Measurements from ENCODE around the gene TRIM37. TPM values are rescaled to one million over a fixed set of nuclear protein-coding genes. Genes with fewer than 3 reads are reported as not detected.

Gene TRIM37
- total and polyA plus RNA-seq, 5 donors from 2014 or later, result 8.5 to 27.9 (median 11.4) TPM

DNA sequence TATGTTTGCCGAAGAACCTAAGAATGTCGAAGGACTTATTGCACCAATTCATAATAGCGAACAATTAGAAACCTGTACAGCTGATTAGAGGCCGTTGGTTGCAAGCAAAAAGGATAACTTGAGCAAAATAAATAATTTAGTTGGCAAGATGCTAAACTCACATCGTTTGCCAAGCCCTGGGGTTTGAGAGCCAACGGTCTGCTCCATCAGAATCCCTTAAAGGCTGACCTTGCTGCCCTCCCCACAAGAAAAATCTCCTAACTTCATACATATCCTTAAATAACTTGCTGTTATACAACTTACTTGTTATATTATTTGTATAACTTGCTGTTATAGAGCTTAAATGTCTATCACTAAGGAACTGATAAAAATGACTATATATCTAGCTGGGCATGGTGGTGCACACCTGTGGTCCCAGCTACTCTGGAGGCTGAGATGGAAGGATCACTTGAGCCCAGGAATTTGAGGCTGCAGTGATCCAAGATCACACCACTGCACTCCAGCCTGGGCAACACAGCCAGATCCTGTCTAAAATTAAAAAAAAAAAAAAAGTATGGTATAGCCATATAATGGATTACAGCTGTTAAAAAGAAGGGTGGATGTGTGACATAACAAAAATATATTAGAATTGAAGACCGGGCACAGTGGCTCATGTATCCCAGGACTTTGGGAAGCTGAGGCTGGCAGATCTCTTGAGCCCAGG, 1.9 kb upstream of the TRIM37 start:
- no peaks in the 10 kb centered on the region for H3K27me3 ChIP-seq (ENCODE audit: control insufficient read depth, insufficient read depth, low read length)
- H3K27ac Mint-ChIP-seq, result peak overlapping the region in 1 of 3 donors; percentile 82
- H3K36me3 Mint-ChIP-seq, result peaks cover 10% of the 10 kb centered on the region

DNA sequence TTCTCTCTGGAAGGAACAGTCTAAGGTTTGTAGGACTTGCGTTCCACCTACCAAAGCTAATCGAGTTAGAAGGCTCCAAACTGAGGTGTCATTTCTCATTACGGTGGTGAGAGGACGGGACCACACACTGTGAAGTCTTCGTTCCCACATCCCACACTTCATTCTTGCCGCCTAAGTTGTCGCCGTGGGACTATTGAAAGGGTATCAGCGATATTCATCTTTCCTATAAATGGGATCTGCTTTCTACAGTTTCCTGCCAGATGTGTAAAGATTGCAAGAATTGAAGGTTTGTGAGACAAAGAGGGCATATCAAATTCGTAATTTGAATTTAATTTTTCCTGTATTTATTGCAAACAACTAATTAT, 608 bp upstream of the TRIM37 start:
- Mint-ChIP-seq H3K27me3 (no peaks in the 10 kb centered on the region), H3K4me1 (peaks cover 24 to 63% (median 43%) of the 10 kb centered on the region in 4 donors), H3K4me3 (peak overlapping the region; percentile 92 to 95 (median 94)), H3K36me3 (peaks cover 10% of the 10 kb centered on the region), H3K27ac (peak overlapping the region in 2 of 3 donors; percentile 93 to 96), H3K9me3 (peaks cover 0 to 1% (median 0%) of the 10 kb centered on the region in 7 donors)
- Histone ChIP-seq H3K4me3 (ENCODE audit: low read depth, low read length) (peak overlapping the region; percentile 93), H3K36me3 (ENCODE audit: control insufficient read depth, insufficient read depth, low read length) (peaks cover 8% of the 10 kb centered on the region), H3K9me3 (ENCODE audit: control insufficient read depth in 2 of 2, low read length in 2 of 2) (no peaks in the 10 kb centered on the region), H3K4me1 (ENCODE audit: control insufficient read depth, insufficient read depth, low read length, poor library complexity, severe bottlenecking) (peaks cover 31% of the 10 kb centered on the region), H3K27ac (ENCODE audit: insufficient read depth, low read length, poor library complexity, severe bottlenecking) (no peak overlapping the region), H3K27me3 (ENCODE audit: control insufficient read depth, insufficient read depth, low read length) (no peaks in the 10 kb centered on the region)
- DNase-seq (no peak), ATAC-seq (ENCODE audit: low read depth in 2 of 2) (no peak)

More for the DNA sequence above, 1.9 kb upstream of the TRIM37 start:
- Histone ChIP-seq H3K36me3 (ENCODE audit: control insufficient read depth, insufficient read depth, low read length) (peaks cover 9% of the 10 kb centered on the region), H3K9me3 (ENCODE audit: control insufficient read depth in 2 of 2, low read length in 2 of 2) (no peaks in the 10 kb centered on the region), H3K4me1 (ENCODE audit: control insufficient read depth, insufficient read depth, low read length, poor library complexity, severe bottlenecking) (peaks cover 31% of the 10 kb centered on the region), H3K4me3 (ENCODE audit: low read depth, low read length) (no peak overlapping the region), H3K27ac (ENCODE audit: insufficient read depth, low read length, poor library complexity, severe bottlenecking) (no peak overlapping the region)
- ATAC-seq (ENCODE audit: low read depth in 2 of 2), result no peak
- Mint-ChIP-seq H3K9me3 (peaks cover 0 to 1% (median 0%) of the 10 kb centered on the region in 7 donors), H3K27me3 (no peaks in the 10 kb centered on the region), H3K4me3 (peak overlapping the region in 3 of 4 donors; percentile 16 to 71 (median 50)), H3K4me1 (peaks cover 24 to 58% (median 39%) of the 10 kb centered on the region in 4 donors)
- no peak for DNase-seq

GRCh38 chr17:59105852-59106462, 723 bp downstream of the TRIM37 start:
- peak overlapping the region; percentile 94 for H3K27ac ChIP-seq (ENCODE audit: insufficient read depth, low read length, poor library complexity, severe bottlenecking)
- H3K27me3 ChIP-seq (ENCODE audit: control insufficient read depth, insufficient read depth, low read length), result no peaks in the 10 kb centered on the region
- peak; percentile 74 to 84 (median 81) for DNase-seq
- peaks cover 8% of the 10 kb centered on the region for H3K36me3 Mint-ChIP-seq
- H3K36me3 ChIP-seq (ENCODE audit: control insufficient read depth, insufficient read depth, low read length), result peaks cover 2% of the 10 kb centered on the region
- H3K4me1 Mint-ChIP-seq, result peaks cover 26 to 62% (median 46%) of the 10 kb centered on the region in 4 donors
- H3K4me3 ChIP-seq (ENCODE audit: low read depth, low read length), result peak overlapping the region; percentile 98
- H3K9me3 Mint-ChIP-seq, result peaks cover 0 to 1% (median 0%) of the 10 kb centered on the region in 7 donors
- H3K4me1 ChIP-seq (ENCODE audit: control insufficient read depth, insufficient read depth, low read length, poor library complexity, severe bottlenecking), result peaks cover 31% of the 10 kb centered on the region
- ATAC-seq (ENCODE audit: low read depth in 2 of 2), result peak; percentile 58 to 64
- H3K9me3 ChIP-seq (ENCODE audit: control insufficient read depth in 2 of 2, low read length in 2 of 2), result no peaks in the 10 kb centered on the region
- H3K4me3 Mint-ChIP-seq, result peak overlapping the region; percentile 92 to 95 (median 94)
- H3K27me3 Mint-ChIP-seq, result no peaks in the 10 kb centered on the region
- peak overlapping the region; percentile 93 to 96 (median 96) for H3K27ac Mint-ChIP-seq

GRCh38 chr17:59101178-59101577, 5.5 kb downstream of the TRIM37 start:
- no peaks in the 10 kb centered on the region for H3K9me3 Mint-ChIP-seq
- DNase-seq (no peak), ATAC-seq (ENCODE audit: low read depth in 2 of 2) (no peak)
- peak overlapping the region in 1 of 4 donors; percentile 4 for H3K4me3 Mint-ChIP-seq
- H3K27me3 Mint-ChIP-seq, result no peaks in the 10 kb centered on the region
- H3K27ac ChIP-seq (ENCODE audit: insufficient read depth, low read length, poor library complexity, severe bottlenecking), result no peak overlapping the region
- no peaks in the 10 kb centered on the region for H3K27me3 ChIP-seq (ENCODE audit: control insufficient read depth, insufficient read depth, low read length)
- peaks cover 19 to 58% (median 43%) of the 10 kb centered on the region in 4 donors for H3K4me1 Mint-ChIP-seq
- no peak overlapping the region for H3K4me3 ChIP-seq (ENCODE audit: low read depth, low read length)
- H3K4me1 ChIP-seq (ENCODE audit: control insufficient read depth, insufficient read depth, low read length, poor library complexity, severe bottlenecking), result peaks cover 21% of the 10 kb centered on the region
- H3K27ac Mint-ChIP-seq, result no peak overlapping the region
- peaks cover 11% of the 10 kb centered on the region for H3K36me3 ChIP-seq (ENCODE audit: control insufficient read depth, insufficient read depth, low read length)
- H3K9me3 ChIP-seq (ENCODE audit: control insufficient read depth in 2 of 2, low read length in 2 of 2), result no peaks in the 10 kb centered on the region
- peaks cover 29% of the 10 kb centered on the region for H3K36me3 Mint-ChIP-seq

DNA sequence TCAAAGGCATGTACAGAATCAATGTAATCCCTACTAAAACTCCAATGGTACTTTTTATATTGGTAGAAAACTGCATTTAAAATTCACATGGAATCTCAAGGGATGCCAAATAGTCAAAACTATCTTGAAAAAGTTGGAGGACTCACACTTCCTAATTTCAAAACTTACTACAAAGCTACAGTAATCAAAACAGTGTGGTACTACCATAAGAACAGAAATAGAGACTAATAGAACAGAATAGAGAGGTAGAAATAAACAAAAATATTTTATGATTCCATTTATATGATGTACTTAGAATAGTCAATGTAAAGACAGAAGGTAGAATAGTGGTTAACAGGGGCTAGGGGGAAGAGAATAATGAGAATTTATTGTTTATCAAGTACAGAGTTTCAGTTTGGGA, 8.8 kb downstream of the TRIM37 start:
- Mint-ChIP-seq H3K36me3 (peaks cover 38% of the 10 kb centered on the region), H3K4me1 (peaks cover 9 to 44% (median 34%) of the 10 kb centered on the region in 4 donors), H3K27ac (no peak overlapping the region)

GRCh38 chr17:59094861-59095530, 11.7 kb downstream of the TRIM37 start:
- H3K4me3 ChIP-seq (ENCODE audit: low read depth, low read length), result no peak overlapping the region
- H3K4me3 Mint-ChIP-seq, result no peak overlapping the region
- no peak overlapping the region for H3K27ac ChIP-seq (ENCODE audit: insufficient read depth, low read length, poor library complexity, severe bottlenecking)
- H3K9me3 Mint-ChIP-seq, result no peaks in the 10 kb centered on the region
- peaks cover 29% of the 10 kb centered on the region for H3K36me3 Mint-ChIP-seq
- no peaks in the 10 kb centered on the region for H3K9me3 ChIP-seq (ENCODE audit: control insufficient read depth in 2 of 2, low read length in 2 of 2)
- no peaks in the 10 kb centered on the region for H3K27me3 ChIP-seq (ENCODE audit: control insufficient read depth, insufficient read depth, low read length)
- ATAC-seq (ENCODE audit: low read depth in 2 of 2), result no peak
- H3K36me3 ChIP-seq (ENCODE audit: control insufficient read depth, insufficient read depth, low read length), result peaks cover 11% of the 10 kb centered on the region
- H3K27ac Mint-ChIP-seq, result peak overlapping the region in 2 of 3 donors; percentile 29 to 62
- H3K4me1 Mint-ChIP-seq, result peaks cover 9 to 29% (median 18%) of the 10 kb centered on the region in 4 donors
- H3K27me3 Mint-ChIP-seq, result no peaks in the 10 kb centered on the region
- no peaks in the 10 kb centered on the region for H3K4me1 ChIP-seq (ENCODE audit: control insufficient read depth, insufficient read depth, low read length, poor library complexity, severe bottlenecking)
- DNase-seq, result no peak

More for the DNA sequence above, 8.8 kb downstream of the TRIM37 start:
- no peak overlapping the region for H3K4me3 ChIP-seq (ENCODE audit: low read depth, low read length)
- Mint-ChIP-seq H3K27me3 (no peaks in the 10 kb centered on the region), H3K9me3 (no peaks in the 10 kb centered on the region), H3K4me3 (no peak overlapping the region)
- H3K36me3 ChIP-seq (ENCODE audit: control insufficient read depth, insufficient read depth, low read length), result peaks cover 11% of the 10 kb centered on the region
- no peak for ATAC-seq (ENCODE audit: low read depth in 2 of 2)
- DNase-seq, result no peak
- H3K9me3 ChIP-seq (ENCODE audit: control insufficient read depth in 2 of 2, low read length in 2 of 2), result no peaks in the 10 kb centered on the region
- H3K27me3 ChIP-seq (ENCODE audit: control insufficient read depth, insufficient read depth, low read length), result no peaks in the 10 kb centered on the region
- H3K27ac ChIP-seq (ENCODE audit: insufficient read depth, low read length, poor library complexity, severe bottlenecking), result no peak overlapping the region
- H3K4me1 ChIP-seq (ENCODE audit: control insufficient read depth, insufficient read depth, low read length, poor library complexity, severe bottlenecking), result no peaks in the 10 kb centered on the region

DNA sequence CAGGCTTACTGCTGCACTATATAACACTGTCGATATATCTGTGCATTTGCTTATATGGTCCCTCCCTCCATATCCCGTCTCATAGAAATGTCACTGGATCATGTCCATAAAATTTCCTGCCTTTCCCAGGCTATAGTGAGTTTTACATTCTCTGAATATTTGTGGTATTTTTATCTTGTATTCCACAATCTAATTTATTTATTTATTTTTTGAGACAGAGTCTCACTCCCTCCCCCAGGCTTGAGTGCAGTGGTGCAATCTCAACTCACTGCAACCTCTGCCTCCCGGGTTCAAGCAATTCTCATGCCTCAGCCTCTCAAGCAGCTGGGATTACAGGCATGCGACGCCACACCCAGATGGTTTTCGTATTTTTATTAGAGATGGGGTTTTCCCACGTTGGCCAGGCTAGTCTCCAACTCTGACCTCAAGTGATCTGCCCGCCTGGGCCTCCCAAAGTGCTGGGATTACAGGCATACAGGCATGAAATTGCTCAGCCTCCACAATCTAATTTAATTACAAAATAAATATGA, 12.9 kb downstream of the TRIM37 start:
- peaks cover 24% of the 10 kb centered on the region for H3K36me3 Mint-ChIP-seq
- DNase-seq, result no peak
- H3K27me3 Mint-ChIP-seq, result no peaks in the 10 kb centered on the region
- H3K9me3 ChIP-seq (ENCODE audit: control insufficient read depth in 2 of 2, low read length in 2 of 2), result no peaks in the 10 kb centered on the region
- peak overlapping the region in 1 of 3 donors; percentile 16 for H3K27ac Mint-ChIP-seq
- no peak for ATAC-seq (ENCODE audit: low read depth in 2 of 2)
- peaks cover 9 to 29% (median 17%) of the 10 kb centered on the region in 4 donors for H3K4me1 Mint-ChIP-seq
- H3K27me3 ChIP-seq (ENCODE audit: control insufficient read depth, insufficient read depth, low read length), result no peaks in the 10 kb centered on the region
- H3K36me3 ChIP-seq (ENCODE audit: control insufficient read depth, insufficient read depth, low read length), result peaks cover 15% of the 10 kb centered on the region
- no peaks in the 10 kb centered on the region for H3K4me1 ChIP-seq (ENCODE audit: control insufficient read depth, insufficient read depth, low read length, poor library complexity, severe bottlenecking)
- H3K4me3 Mint-ChIP-seq, result no peak overlapping the region
- no peak overlapping the region for H3K27ac ChIP-seq (ENCODE audit: insufficient read depth, low read length, poor library complexity, severe bottlenecking)
- H3K9me3 Mint-ChIP-seq, result no peaks in the 10 kb centered on the region
- H3K4me3 ChIP-seq (ENCODE audit: low read depth, low read length), result no peak overlapping the region

Data from CD4-positive, CD25-positive, alpha-beta regulatory T cell (primary cell).